Measurements from ENCODE around the gene FAM13A.
"Not testable (repeated sequence)": the region's sequence is repeated elsewhere in the genome, so short reads cannot be mapped to it uniquely, and the experiment has no call there.

- not testable (repeated sequence) for TF ChIP-seq EZH2 (IDR thresholded peaks at IDR 0.05; ENCODE audit: borderline replicate concordance, insufficient read depth, low read depth, low read length, poor library complexity, severe bottlenecking)
- TF ChIP-seq, protein P1, sequence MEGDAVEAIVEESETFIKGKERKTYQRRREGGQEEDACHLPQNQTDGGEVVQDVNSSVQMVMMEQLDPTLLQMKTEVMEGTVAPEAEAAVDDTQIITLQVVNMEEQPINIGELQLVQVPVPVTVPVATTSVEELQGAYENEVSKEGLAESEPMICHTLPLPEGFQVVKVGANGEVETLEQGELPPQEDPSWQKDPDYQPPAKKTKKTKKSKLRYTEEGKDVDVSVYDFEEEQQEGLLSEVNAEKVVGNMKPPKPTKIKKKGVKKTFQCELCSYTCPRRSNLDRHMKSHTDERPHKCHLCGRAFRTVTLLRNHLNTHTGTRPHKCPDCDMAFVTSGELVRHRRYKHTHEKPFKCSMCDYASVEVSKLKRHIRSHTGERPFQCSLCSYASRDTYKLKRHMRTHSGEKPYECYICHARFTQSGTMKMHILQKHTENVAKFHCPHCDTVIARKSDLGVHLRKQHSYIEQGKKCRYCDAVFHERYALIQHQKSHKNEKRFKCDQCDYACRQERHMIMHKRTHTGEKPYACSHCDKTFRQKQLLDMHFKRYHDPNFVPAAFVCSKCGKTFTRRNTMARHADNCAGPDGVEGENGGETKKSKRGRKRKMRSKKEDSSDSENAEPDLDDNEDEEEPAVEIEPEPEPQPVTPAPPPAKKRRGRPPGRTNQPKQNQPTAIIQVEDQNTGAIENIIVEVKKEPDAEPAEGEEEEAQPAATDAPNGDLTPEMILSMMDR (IDR thresholded peaks at IDR 0.05): not testable (repeated sequence)
Measured at GRCh38 chr4:88887409-88887808, 169.6 kb downstream of the FAM13A start.
